Measurements from ENCODE around the gene SLC34A2. TPM values are rescaled to one million over a fixed set of nuclear protein-coding genes. Genes with fewer than 3 reads are reported as not detected.

SLC34A2 gene
- total and polyA plus RNA-seq, 2 of the 8 experiments (the other 6 are each of a cell fraction or from before 2014, with no cell fraction given), result 2.2 to 2.9 TPM

- TF ChIP-seq RBBP5 (IDR thresholded peaks at IDR 0.05; ENCODE audit: borderline replicate concordance, low read depth, low read length) (no peak), KDM1A (IDR thresholded peaks at IDR 0.05; ENCODE audit: borderline replicate concordance, low read length) (no peak), POLR2AphosphoS5 (IDR thresholded peaks at IDR 0.05; ENCODE audit: low read depth, low read length) (no peak), CHD7 (IDR thresholded peaks at IDR 0.05; ENCODE audit: insufficient replicate concordance, low read length) (no peak), POLR2A (IDR thresholded peaks at IDR 0.05; ENCODE audit: control extremely low read depth in 1 of 2, low read depth in 2 of 2, low read length in 2 of 2) (no peak), CBX5 (IDR thresholded peaks at IDR 0.05; ENCODE audit: low read depth, low read length) (no peak), SUZ12 (IDR thresholded peaks at IDR 0.05; ENCODE audit: low read length) (no peak)
Observed at GRCh38 chr4:25676221-25676620, 20.6 kb downstream of the SLC34A2 start (continued).

Measured in H1 (cell line).